HG03520 (cell line): ENCODE results near the gene THAP4.
"Not testable (repeated sequence)": the region's sequence is repeated elsewhere in the genome, so short reads cannot be mapped to it uniquely, and the experiment has no call there.

Experiments used
- ATAC-seq: cut with Tn5 transposase; IDR thresholded peaks from one replicate; pipeline ENCODE4 v1.9.1; 2021; ENCODE audit warnings: mild to moderate bottlenecking, moderate library complexity; ENCODE audit not compliant: unreplicated experiment

The THAP4 gene

GRCh38 chr2:241613017-241613780 is 23.8 kb downstream of the THAP4 start:
- no peak for ATAC-seq

GRCh38 chr2:241612156-241613016 is 24.6 kb downstream of the THAP4 start:
- ATAC-seq: no peak

GRCh38 chr2:241611062-241611461 is 25.9 kb downstream of the THAP4 start:
- ATAC-seq: no peak

GRCh38 chr2:241609859-241610793 is 26.8 kb downstream of the THAP4 start:
- ATAC-seq: peak; percentile 84

GRCh38 chr2:241608881-241609280 is 28.1 kb downstream of the THAP4 start:
- ATAC-seq: no peak

- ATAC-seq: no peak
These were observed 29.6 kb downstream of the THAP4 start for GRCh38 chr2:241607162-241607885.

GRCh38 chr2:241606186-241606585 is 30.8 kb downstream of the THAP4 start:
- ATAC-seq: no peak

- no peak for ATAC-seq
These were observed 33.3 kb downstream of the THAP4 start for GRCh38 chr2:241603686-241604085.

- ATAC-seq: no peak
These were observed 34.2 kb downstream of the THAP4 start for GRCh38 chr2:241602720-241603119.

- no peak for ATAC-seq
These were observed 35.1 kb downstream of the THAP4 start for GRCh38 chr2:241601841-241602240.

GRCh38 chr2:241599615-241600014 is 37.3 kb downstream of the THAP4 start:
- no peak for ATAC-seq

GRCh38 chr2:241598487-241598886 is 38.5 kb downstream of the THAP4 start:
- no peak for ATAC-seq

- ATAC-seq: no peak
These were observed 38.9 kb downstream of the THAP4 start for GRCh38 chr2:241598061-241598460.

GRCh38 chr2:241597561-241597960 is 39.4 kb downstream of the THAP4 start:
- ATAC-seq: no peak

GRCh38 chr2:241595600-241596140 is 41.3 kb downstream of the THAP4 start:
- ATAC-seq: no peak

GRCh38 chr2:241593271-241593670 is 43.7 kb downstream of the THAP4 start:
- ATAC-seq: no peak

GRCh38 chr2:241592126-241592845 is 44.7 kb downstream of the THAP4 start:
- ATAC-seq: no peak

GRCh38 chr2:241590496-241591455 is 46.2 kb downstream of the THAP4 start:
- not testable (repeated sequence) for ATAC-seq
